Uterus (tissue), 4 donors: ENCODE measurements around the gene FAM240A. TPM values are rescaled to one million over a fixed set of nuclear protein-coding genes. Genes with fewer than 3 reads are reported as not detected.
A peak's percentile ranks its signal among the peaks of the same experiment; 100 is the strongest.

Source experiments
- DNase-seq, 2 donors: peaks; one replicate each; pipeline ENCODE4 v3.0.0-alpha.2; 2019 to 2020
- H3K27ac ChIP-seq, 2 donors: fragments of 200-600 bp; sonication (generic); 1 replicate in 1 of 2; 2 replicates in 1 of 2; pipeline ENCODE4 v1.5.1; 2016 to 2018
- H3K27me3 ChIP-seq, 2 donors: fragments of 200-600 bp; sonication (generic); one replicate each; pipeline ENCODE4 v1.5.1; 2018 to 2019; ENCODE audit warnings: control low read depth in 1 of 2
- H3K36me3 ChIP-seq, 2 donors: fragments of 200-600 bp; sonication (generic); one replicate each; pipeline ENCODE4 v1.5.1; 2019; ENCODE audit warnings: control low read depth in 1 of 2
- H3K4me1 ChIP-seq, 2 donors: fragments of 200-600 bp; sonication (generic); one replicate each; pipeline ENCODE4 v1.5.1; 2018 to 2019; ENCODE audit warnings: control low read depth in 1 of 2
- H3K4me3 ChIP-seq, 2 donors: fragments of 200-600 bp; sonication (generic); 1 replicate in 1 of 2; 2 replicates in 1 of 2; pipeline ENCODE4 v1.5.1; 2018 to 2019; ENCODE audit warnings: mild to moderate bottlenecking in 1 of 2
- H3K9me3 ChIP-seq, 2 donors: fragments of 200-600 bp; sonication (generic); one replicate each; pipeline ENCODE4 v1.5.1; 2019; ENCODE audit warnings: control low read depth in 1 of 2
- POLR2A ChIP-seq, 2 donors: fragments of 450-650 bp; IDR thresholded peaks; one replicate each; pipeline ENCODE4 v1.6.1; 2016; ENCODE audit warnings: antibody characterized with exemption in 2 of 2, mild to moderate bottlenecking in 1 of 2, moderate library complexity in 1 of 2
- intact Hi-C: fragments of 100-400 bp; cut with DNase I; formaldehyde crosslinking; loops from one replicate; pipeline ENCODE4 v1.15.1; 2023; ENCODE audit warnings: low total_unique reads
- total RNA-seq, 4 donors: library from RNA; depleted of rRNA in 3 of 4; stranded (reverse); fragments of >200 nt in 3 of 4; gene quantifications; one replicate each; pipeline versions ENCODE4 v1.1.0 to v1.2.4, GENCODE V29; 2014 to 2023
- TF ChIP-seq, protein P1 (sequence below), 4 experiments: fragments of 200-600 bp in 2 of 4; fragments of 450-650 bp in 2 of 4; sonication (generic) in 2 of 4; IDR thresholded peaks; one replicate each; pipeline ENCODE4 v1.5.1; 2016 to 2019; ENCODE audit warnings: antibody characterized with exemption in 4 of 4, mild to moderate bottlenecking in 2 of 4, moderate library complexity in 1 of 4
- donor health status: DM: yes; HTN: yes; CAD: no.

The FAM240A gene
- total RNA-seq, 4 donors from 2014 or later = not detected

DNA sequence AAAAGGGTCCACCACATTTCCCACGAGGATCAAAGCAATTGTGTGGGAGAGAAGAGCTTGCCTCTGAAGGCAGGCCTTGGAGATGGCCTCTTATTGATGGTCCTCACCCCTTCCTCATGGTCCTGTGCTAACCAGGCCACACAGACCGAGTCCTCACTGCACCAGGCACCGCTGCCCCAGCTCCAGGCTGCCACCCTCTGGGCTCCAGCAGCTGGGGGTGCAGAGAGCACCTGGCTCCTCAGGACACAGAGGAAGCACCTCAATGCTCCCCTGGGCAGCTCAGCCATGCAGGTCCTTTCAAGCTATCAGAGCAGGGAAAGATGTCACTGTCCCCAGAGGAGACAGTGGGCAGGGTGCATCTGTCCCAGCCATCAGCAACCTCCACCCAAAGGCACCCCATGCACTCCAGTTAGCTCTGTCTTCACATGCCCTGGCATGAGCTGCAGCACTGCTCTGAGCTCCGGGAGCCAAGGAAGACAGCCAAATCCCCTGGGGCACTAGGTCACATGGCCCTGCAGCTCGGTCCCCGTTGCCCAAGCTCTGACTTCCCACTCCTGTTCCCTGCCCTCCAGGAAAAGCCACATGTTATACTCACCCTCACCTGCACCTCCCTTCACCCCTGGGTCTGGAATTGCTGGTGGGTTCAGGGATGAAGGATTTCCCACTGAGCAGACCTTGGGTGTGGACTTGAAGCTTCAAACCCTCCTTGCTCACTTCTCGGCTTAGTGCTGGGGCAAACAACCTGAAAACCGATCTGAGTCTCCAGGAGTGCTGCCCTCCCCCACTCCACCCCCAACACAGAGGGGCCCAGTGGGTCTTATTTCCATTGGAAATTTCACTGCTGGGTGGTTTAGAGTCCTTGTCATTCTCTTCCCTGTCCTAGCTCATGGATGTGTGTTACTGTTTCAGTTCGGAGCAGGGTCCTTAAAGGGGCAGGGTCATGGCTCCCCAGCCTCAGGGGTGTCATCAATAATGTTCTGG, 48.5 kb downstream of the FAM240A start:
- DNase-seq = no peak
- Histone ChIP-seq H3K27me3 (no peaks in the 10 kb centered on the region), H3K27ac (no peak overlapping the region), H3K4me1 (no peaks in the 10 kb centered on the region), H3K9me3 (no peaks in the 10 kb centered on the region), H3K4me3 (no peak overlapping the region), H3K36me3 (no peaks in the 10 kb centered on the region)
- TF ChIP-seq, protein P1, sequence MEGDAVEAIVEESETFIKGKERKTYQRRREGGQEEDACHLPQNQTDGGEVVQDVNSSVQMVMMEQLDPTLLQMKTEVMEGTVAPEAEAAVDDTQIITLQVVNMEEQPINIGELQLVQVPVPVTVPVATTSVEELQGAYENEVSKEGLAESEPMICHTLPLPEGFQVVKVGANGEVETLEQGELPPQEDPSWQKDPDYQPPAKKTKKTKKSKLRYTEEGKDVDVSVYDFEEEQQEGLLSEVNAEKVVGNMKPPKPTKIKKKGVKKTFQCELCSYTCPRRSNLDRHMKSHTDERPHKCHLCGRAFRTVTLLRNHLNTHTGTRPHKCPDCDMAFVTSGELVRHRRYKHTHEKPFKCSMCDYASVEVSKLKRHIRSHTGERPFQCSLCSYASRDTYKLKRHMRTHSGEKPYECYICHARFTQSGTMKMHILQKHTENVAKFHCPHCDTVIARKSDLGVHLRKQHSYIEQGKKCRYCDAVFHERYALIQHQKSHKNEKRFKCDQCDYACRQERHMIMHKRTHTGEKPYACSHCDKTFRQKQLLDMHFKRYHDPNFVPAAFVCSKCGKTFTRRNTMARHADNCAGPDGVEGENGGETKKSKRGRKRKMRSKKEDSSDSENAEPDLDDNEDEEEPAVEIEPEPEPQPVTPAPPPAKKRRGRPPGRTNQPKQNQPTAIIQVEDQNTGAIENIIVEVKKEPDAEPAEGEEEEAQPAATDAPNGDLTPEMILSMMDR (IDR thresholded peaks at IDR 0.05) = no peak
- TF ChIP-seq POLR2A (IDR thresholded peaks at IDR 0.05) = no peak
- intact Hi-C loops = no loop called here

DNA sequence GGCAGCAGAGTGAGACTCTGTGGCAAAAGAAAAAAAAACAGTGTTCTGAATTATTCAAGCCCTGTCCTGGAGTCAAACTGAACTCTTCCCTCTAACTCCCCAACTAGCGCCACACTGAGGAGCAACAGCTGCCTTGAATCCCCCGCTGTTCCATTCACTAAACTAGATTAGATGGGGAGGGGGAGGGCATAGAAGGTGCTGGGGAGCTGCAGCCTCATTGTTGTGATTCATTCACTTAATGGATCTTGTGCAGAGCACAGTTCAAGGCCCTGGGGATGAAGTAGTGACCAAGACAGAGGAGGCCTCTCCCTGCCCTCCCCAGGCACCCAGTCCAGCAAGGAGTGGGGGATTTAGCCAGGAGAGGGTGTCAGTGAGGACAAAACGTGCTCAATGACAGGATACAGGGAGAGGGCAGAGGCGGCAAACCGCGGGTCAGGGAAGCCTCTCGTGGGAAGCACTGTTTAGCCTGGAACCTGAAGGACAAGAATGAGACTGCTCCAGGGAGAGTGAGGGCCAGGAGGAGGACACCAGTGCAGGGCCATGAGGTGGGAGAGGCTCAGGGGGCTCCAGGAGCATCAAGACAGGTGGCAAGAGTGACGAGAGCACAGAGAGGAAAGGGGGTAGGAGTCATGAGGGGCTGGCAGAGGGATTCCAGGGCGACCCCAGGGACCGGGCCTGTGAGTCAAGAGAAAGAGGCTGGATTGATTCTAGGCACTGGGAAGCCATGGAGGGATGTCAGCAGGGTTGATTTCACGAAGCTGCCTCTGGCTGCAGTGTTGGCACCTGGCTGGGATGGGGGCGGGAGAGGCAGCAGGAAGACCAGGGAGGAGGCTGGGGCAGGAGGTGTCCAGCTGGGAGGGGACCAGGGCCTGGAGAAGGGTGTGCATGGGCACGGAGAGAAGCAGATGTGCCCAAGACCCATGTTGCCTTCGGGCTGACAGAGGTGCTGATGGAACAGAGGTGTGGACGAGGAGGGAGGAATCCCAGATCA, 49.7 kb downstream of the FAM240A start:
- peak in 1 of 2 donors; percentile 7 for DNase-seq
- Histone ChIP-seq H3K36me3 (no peaks in the 10 kb centered on the region), H3K27me3 (no peaks in the 10 kb centered on the region), H3K27ac (no peak overlapping the region), H3K9me3 (no peaks in the 10 kb centered on the region), H3K4me3 (no peak overlapping the region), H3K4me1 (no peaks in the 10 kb centered on the region)
- no peak for TF ChIP-seq POLR2A (IDR thresholded peaks at IDR 0.05)
- TF ChIP-seq, protein P1 (IDR thresholded peaks at IDR 0.05) = no peak
- intact Hi-C loops = no loop called here

DNA sequence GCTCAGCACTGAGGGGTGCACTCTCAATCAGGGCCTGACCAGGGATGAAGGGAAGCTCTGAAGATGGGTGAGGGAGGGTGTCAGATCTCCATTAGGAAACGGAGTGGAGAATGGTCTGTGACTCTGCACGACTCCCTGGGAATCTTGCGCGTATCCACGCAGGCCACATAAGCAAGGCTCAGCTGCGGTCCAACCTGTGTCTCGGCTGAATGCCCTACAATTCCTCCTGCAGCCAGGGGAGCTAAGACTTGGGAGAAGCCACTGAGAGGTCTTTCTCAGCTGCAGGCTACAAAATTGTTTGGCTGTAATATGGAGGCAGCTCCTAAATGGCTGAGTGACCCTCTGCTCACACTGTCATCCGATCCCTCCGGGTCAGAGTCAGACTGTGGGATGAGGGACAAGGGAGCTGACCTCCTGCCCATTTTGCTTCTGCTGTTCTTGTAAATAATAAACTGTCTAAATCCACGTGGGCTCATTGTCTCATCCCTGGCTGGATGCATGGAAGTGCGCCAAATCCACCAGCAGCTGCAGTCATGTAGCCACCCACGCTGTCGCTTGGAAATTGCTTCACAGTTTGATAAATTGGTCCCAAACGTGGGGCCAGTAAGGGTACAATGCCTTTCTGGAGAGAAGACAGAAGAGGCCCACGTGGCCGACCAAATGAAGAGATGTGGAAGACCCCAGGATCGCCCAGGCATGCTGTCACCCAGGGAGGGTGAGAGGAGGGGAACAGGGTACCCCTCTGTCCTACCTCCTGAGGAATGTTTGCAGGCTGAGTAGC, 50.6 kb downstream of the FAM240A start:
- no peaks in the 10 kb centered on the region for H3K27me3 ChIP-seq
- no peaks in the 10 kb centered on the region for H3K9me3 ChIP-seq
- no peaks in the 10 kb centered on the region for H3K36me3 ChIP-seq
- H3K27ac ChIP-seq = no peak overlapping the region
- no peaks in the 10 kb centered on the region for H3K4me1 ChIP-seq
- no peak overlapping the region for H3K4me3 ChIP-seq
- TF ChIP-seq POLR2A (IDR thresholded peaks at IDR 0.05) = no peak
- TF ChIP-seq, protein P1 (IDR thresholded peaks at IDR 0.05) = no peak
- DNase-seq = peak; percentile 24 to 46
- intact Hi-C loops = no loop called here

DNA sequence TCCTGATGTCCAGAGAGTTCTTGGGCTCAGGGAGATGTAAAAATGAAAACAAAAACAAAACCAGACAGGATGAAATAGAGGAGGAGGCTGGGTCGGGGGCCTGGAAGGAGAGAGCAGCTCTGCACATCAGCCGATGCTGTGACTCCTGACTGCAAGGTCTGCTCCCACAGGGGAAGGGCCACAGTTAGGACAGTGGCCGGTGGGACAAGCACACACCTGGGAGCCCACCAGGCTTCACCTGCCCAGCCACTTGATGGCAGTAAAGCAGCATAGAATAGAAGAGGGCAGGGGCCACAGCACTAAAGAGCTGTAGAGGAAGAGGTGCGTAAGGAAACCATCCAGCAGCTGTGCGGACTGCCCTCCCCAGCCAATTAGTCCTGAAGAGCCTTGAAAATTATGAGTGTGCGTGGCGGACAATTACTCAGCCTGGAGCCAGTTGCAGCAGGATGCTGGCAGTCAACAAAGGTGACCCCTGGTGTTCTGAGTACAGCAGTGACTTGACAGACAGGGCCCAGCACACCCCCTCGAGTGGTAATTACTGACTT, 51.3 kb downstream of the FAM240A start:
- DNase-seq = peak in 1 of 2 donors; percentile 12
- TF ChIP-seq, protein P1 (IDR thresholded peaks at IDR 0.05) = peak in 1 of 4 experiments; percentile 8
- TF ChIP-seq POLR2A (IDR thresholded peaks at IDR 0.05) = no peak
- no peaks in the 10 kb centered on the region for H3K36me3 ChIP-seq
- H3K27me3 ChIP-seq = no peaks in the 10 kb centered on the region
- no peak overlapping the region for H3K4me3 ChIP-seq
- no peak overlapping the region for H3K27ac ChIP-seq
- no peaks in the 10 kb centered on the region for H3K9me3 ChIP-seq
- intact Hi-C loops = no loop called here
- no peaks in the 10 kb centered on the region for H3K4me1 ChIP-seq
